Mucosa of rectum (tissue), 2 donors: ENCODE data around the gene AGER.
A peak's percentile ranks its signal among the peaks of the same experiment; 100 is the strongest.
"Not testable (repeated sequence)": the region's sequence is repeated elsewhere in the genome, so short reads cannot be mapped to it uniquely, and the experiment has no call there.

Experiments used
- H3K27ac ChIP-seq, 2 donors: one replicate each; pipeline ENCODE4 v1.7.0; 2013; ENCODE audit warnings: inconsistent platforms in 2 of 2, low read depth in 2 of 2, low read length in 2 of 2
- H3K27me3 ChIP-seq, 2 donors: one replicate each; pipeline ENCODE4 v1.7.0; 2013; ENCODE audit warnings: low read length in 2 of 2; ENCODE audit not compliant: control insufficient read depth in 2 of 2, insufficient read depth in 2 of 2
- H3K36me3 ChIP-seq, 2 donors: one replicate each; pipeline ENCODE4 v1.7.0; 2013; ENCODE audit warnings: low read length in 2 of 2; ENCODE audit not compliant: control insufficient read depth in 2 of 2, insufficient read depth in 2 of 2
- H3K4me1 ChIP-seq, 2 donors: one replicate each; pipeline ENCODE4 v1.7.0; 2013; ENCODE audit warnings: low read length in 2 of 2, mild to moderate bottlenecking in 1 of 2; ENCODE audit not compliant: control insufficient read depth in 2 of 2, insufficient read depth in 2 of 2
- H3K4me3 ChIP-seq, 2 donors: one replicate each; pipeline ENCODE4 v1.7.0; 2013; ENCODE audit warnings: low read length in 2 of 2
- H3K9ac ChIP-seq, 2 donors: one replicate each; pipeline ENCODE4 v1.7.0; 2013; ENCODE audit warnings: low read length in 2 of 2, low read depth in 1 of 2, mild to moderate bottlenecking in 1 of 2
- H3K9me3 ChIP-seq, 2 donors: one replicate each; pipeline ENCODE4 v1.7.0; 2013; ENCODE audit warnings: low read length in 2 of 2; ENCODE audit not compliant: control insufficient read depth in 2 of 2
- donor health status: healthy.
- donor health status: Normal muscosa, but diverticular disease.

AGER gene

GRCh38 chr6:32200711-32201475 is 16.8 kb upstream of the AGER start:
- H3K9me3 ChIP-seq = no peaks in the 10 kb centered on the region
- peaks cover 7% of the 10 kb centered on the region in 2 donors for H3K4me1 ChIP-seq
- no peaks in the 10 kb centered on the region for H3K36me3 ChIP-seq
- no peak overlapping the region for H3K9ac ChIP-seq
- H3K27ac ChIP-seq = no peak overlapping the region
- H3K27me3 ChIP-seq = no peaks in the 10 kb centered on the region
- H3K4me3 ChIP-seq = no peak overlapping the region

- Histone ChIP-seq H3K9me3 (no peaks in the 10 kb centered on the region), H3K27me3 (no peaks in the 10 kb centered on the region), H3K36me3 (no peaks in the 10 kb centered on the region), H3K4me1 (peaks cover 14 to 15% of the 10 kb centered on the region in 2 donors), H3K27ac (no peak overlapping the region), H3K9ac (no peak overlapping the region), H3K4me3 (no peak overlapping the region)
Observed at GRCh38 chr6:32198866-32199265, 14.8 kb upstream of the AGER start.

DNA sequence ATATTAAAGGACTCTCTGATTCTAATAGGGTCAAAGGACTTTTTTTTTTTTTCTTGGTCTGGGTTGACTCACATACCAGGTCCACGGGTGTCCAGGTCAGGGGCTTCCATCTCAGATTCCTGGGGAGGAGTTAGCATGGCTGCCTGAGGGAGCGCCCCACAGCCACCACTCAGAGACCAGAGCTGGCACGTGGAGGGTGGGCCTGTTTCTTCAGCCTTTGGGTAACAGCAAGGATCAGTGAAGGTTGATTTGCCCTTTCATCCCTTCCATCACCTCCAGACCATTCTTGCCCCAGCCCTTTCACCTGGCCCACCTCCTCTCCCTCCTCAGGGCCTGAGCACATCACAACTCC is 14.3 kb upstream of the AGER start:
- Histone ChIP-seq H3K27me3 (no peaks in the 10 kb centered on the region), H3K9ac (no peak overlapping the region), H3K36me3 (no peaks in the 10 kb centered on the region), H3K4me1 (peaks cover 14 to 15% of the 10 kb centered on the region in 2 donors), H3K27ac (no peak overlapping the region), H3K9me3 (no peaks in the 10 kb centered on the region), H3K4me3 (no peak overlapping the region)

- H3K4me3 ChIP-seq = peak overlapping the region; percentile 98
- peak overlapping the region; percentile 100 for H3K9ac ChIP-seq
- H3K36me3 ChIP-seq = no peaks in the 10 kb centered on the region
- H3K4me1 ChIP-seq = peaks cover 23 to 25% of the 10 kb centered on the region in 2 donors
- H3K27me3 ChIP-seq = no peaks in the 10 kb centered on the region
- H3K9me3 ChIP-seq = no peaks in the 10 kb centered on the region
- peak overlapping the region; percentile 100 for H3K27ac ChIP-seq
Observed at GRCh38 chr6:32196682-32197616, 12.9 kb upstream of the AGER start.

DNA sequence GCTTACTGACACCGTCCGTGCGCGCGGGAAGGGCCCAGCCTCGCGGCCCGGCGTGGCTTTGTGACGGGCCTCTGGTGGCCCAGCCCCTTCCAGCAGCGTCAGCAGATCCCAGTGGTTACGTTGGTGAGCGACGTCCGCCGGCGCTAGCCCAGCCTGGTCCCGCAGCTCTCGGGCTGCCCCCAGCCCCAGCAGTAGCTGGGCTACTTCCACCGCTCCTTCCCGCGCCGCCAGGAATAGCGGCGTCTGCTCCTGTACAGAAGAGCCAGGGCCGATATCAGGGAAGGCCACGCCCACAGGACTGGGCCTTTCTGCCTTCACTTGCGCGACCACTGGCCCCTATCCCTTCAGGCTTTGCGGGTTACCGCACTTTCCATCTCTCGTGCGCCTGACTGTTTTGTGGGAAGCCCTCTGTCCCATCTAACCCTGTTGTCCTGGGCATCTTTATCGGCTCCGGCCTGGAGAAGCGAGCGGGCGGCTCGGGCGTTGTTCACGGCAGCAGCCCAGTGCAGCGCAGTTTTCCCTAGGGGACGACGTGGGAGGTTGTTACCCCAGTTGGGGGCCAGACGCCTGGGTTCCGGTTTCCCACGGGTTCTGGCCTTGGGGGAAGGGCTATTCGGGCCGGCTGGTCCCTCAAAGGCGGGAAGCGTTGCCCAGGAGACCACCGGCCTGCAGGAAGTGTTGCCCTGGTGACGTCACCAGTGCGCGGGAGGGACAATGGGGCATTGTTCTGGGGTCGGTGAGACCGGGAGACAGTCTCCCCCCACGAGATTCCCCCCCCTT is 12.0 kb upstream of the AGER start:
- no peaks in the 10 kb centered on the region for H3K9me3 ChIP-seq
- peaks cover 29 to 30% of the 10 kb centered on the region in 2 donors for H3K4me1 ChIP-seq
- H3K27ac ChIP-seq = peak overlapping the region; percentile 100
- peak overlapping the region; percentile 100 for H3K9ac ChIP-seq
- no peaks in the 10 kb centered on the region for H3K27me3 ChIP-seq
- peak overlapping the region; percentile 98 for H3K4me3 ChIP-seq
- no peaks in the 10 kb centered on the region for H3K36me3 ChIP-seq

GRCh38 chr6:32195652-32195901 is 11.5 kb upstream of the AGER start:
- peaks cover 34% of the 10 kb centered on the region in 2 donors for H3K4me1 ChIP-seq
- peak overlapping the region; percentile 100 for H3K27ac ChIP-seq

GRCh38 chr6:32194825-32195651 is 11.0 kb upstream of the AGER start:
- H3K36me3 ChIP-seq = no peaks in the 10 kb centered on the region
- peaks cover 34 to 39% of the 10 kb centered on the region in 2 donors for H3K4me1 ChIP-seq
- peak overlapping the region; percentile 93 to 100 for H3K27ac ChIP-seq
- peak overlapping the region; percentile 63 to 85 for H3K4me3 ChIP-seq
- H3K9me3 ChIP-seq = no peaks in the 10 kb centered on the region
- H3K9ac ChIP-seq = peak overlapping the region; percentile 79 to 85
- no peaks in the 10 kb centered on the region for H3K27me3 ChIP-seq

More at GRCh38 chr6:32195652-32195901, 11.5 kb upstream of the AGER start:
- Histone ChIP-seq H3K4me3 (peak overlapping the region in 1 of 2 donors; percentile 98), H3K27me3 (no peaks in the 10 kb centered on the region), H3K9me3 (no peaks in the 10 kb centered on the region), H3K9ac (peak overlapping the region; percentile 85 to 100), H3K36me3 (no peaks in the 10 kb centered on the region)

DNA sequence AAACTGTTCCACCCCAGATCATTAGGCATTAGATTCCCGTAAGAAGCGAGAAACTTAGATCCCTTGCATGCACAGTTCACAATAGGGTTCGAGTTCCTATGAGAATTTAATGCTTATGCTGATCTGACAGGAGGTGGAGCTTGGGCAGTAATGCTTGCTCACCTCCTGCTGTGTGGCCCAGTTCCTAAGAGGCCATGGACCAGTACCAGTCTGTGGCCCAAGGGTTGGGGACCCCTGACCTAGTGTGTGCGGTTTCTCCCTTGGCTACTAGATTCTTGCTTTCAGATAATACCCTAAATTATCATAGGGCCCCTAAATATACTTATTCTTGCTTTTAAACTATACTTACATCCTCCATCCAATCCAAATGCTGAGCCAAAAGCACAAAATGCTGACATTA is 10.3 kb upstream of the AGER start:
- Histone ChIP-seq H3K27ac (peak overlapping the region in 1 of 2 donors; percentile 100), H3K9me3 (no peaks in the 10 kb centered on the region), H3K9ac (no peak overlapping the region), H3K4me3 (no peak overlapping the region), H3K36me3 (no peaks in the 10 kb centered on the region), H3K27me3 (no peaks in the 10 kb centered on the region), H3K4me1 (peaks cover 34 to 39% of the 10 kb centered on the region in 2 donors)

- peaks cover 43 to 49% of the 10 kb centered on the region in 2 donors for H3K4me1 ChIP-seq
- H3K4me3 ChIP-seq = peak overlapping the region; percentile 41 to 71
- H3K27ac ChIP-seq = peak overlapping the region; percentile 91 to 95
- H3K36me3 ChIP-seq, H3K27me3 ChIP-seq, H3K9me3 ChIP-seq: not testable (repeated sequence)
- peak overlapping the region in 1 of 2 donors; percentile 55 for H3K9ac ChIP-seq
Observed at GRCh38 chr6:32193096-32193495, 9.0 kb upstream of the AGER start.
